Mucosa of descending colon (tissue), 3 donors: ENCODE measurements around the gene DCT. TPM values are rescaled to one million over a fixed set of nuclear protein-coding genes. Genes with fewer than 3 reads are reported as not detected.
A peak's percentile ranks its signal among the peaks of the same experiment; 100 is the strongest.

ENCODE experiments used
- ATAC-seq: fragments of 200-7000 bp; cut with Tn5 transposase; one replicate; pipeline ENCODE4 v1.9.1; 2020; ENCODE audit warnings: mild to moderate bottlenecking, moderate library complexity
- DNase-seq, 3 donors: peaks; one replicate each; pipeline ENCODE4 v3.0.0-alpha.2; 2020
- H3K36me3 ChIP-seq: fragments of 200-600 bp; one replicate; pipeline ENCODE4 v1.8.0; 2021; ENCODE audit warnings: low read depth, mild to moderate bottlenecking
- H3K4me1 ChIP-seq: fragments of 200-600 bp; one replicate; pipeline ENCODE4 v1.8.0; 2021; ENCODE audit warnings: low read depth, mild to moderate bottlenecking
- H3K4me3 ChIP-seq: fragments of 200-600 bp; one replicate; pipeline ENCODE4 v1.8.0; 2021; ENCODE audit warnings: mild to moderate bottlenecking
- H3K9me3 ChIP-seq: fragments of 200-600 bp; one replicate; pipeline ENCODE4 v1.8.0; 2021; ENCODE audit warnings: mild to moderate bottlenecking
- intact Hi-C, 2 donors: fragments of 100-400 bp; cut with DNase I in 1 of 2; cut with micrococcal nuclease in 1 of 2; formaldehyde crosslinking; loops; one replicate each; pipeline versions ENCODE4 v1.11.0 to v1.11.1; 2022; cut with DNase I, micrococcal nuclease
- total RNA-seq, 3 donors: library from RNA; stranded (reverse); fragmentation: NEBNext Ultra II Directional in 2 of 3; extraction: Animal tissue kit (Norgen Biotek cat#: 25700) in 2 of 3; gene quantifications; one replicate each; pipeline versions ENCODE4 v1.2.1 to v1.2.4, GENCODE V29; 2021 to 2023
- TF ChIP-seq, protein P1 (sequence below): fragments of 200-600 bp; IDR thresholded peaks from one replicate; pipeline ENCODE4 v1.8.0; 2022; ENCODE audit warnings: antibody characterized with exemption, mild to moderate bottlenecking
- donor health status: DM: no; HTN: no; CAD: no; lungs with moderate emphysema.
- donor health status: DM: no; HTN: no; CAD: no.
- donor health status: DM: no; HTN: yes; CAD: no.

The DCT gene
- total RNA-seq, 3 donors from 2014 or later, result 0.10 to 0.95 TPM; not detected in 1

- Histone ChIP-seq H3K36me3 (no peaks in the 10 kb centered on the region), H3K4me1 (no peaks in the 10 kb centered on the region), H3K9me3 (no peaks in the 10 kb centered on the region), H3K4me3 (no peak overlapping the region)
- ATAC-seq (no peak), DNase-seq (no peak)
- TF ChIP-seq, protein P1, sequence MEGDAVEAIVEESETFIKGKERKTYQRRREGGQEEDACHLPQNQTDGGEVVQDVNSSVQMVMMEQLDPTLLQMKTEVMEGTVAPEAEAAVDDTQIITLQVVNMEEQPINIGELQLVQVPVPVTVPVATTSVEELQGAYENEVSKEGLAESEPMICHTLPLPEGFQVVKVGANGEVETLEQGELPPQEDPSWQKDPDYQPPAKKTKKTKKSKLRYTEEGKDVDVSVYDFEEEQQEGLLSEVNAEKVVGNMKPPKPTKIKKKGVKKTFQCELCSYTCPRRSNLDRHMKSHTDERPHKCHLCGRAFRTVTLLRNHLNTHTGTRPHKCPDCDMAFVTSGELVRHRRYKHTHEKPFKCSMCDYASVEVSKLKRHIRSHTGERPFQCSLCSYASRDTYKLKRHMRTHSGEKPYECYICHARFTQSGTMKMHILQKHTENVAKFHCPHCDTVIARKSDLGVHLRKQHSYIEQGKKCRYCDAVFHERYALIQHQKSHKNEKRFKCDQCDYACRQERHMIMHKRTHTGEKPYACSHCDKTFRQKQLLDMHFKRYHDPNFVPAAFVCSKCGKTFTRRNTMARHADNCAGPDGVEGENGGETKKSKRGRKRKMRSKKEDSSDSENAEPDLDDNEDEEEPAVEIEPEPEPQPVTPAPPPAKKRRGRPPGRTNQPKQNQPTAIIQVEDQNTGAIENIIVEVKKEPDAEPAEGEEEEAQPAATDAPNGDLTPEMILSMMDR, result no peak
- intact Hi-C loops, result no loop called here
Measured at GRCh38 chr13:94495806-94496205, 16.3 kb upstream of the DCT start.

- Histone ChIP-seq H3K36me3 (no peaks in the 10 kb centered on the region), H3K9me3 (no peaks in the 10 kb centered on the region), H3K4me3 (no peak overlapping the region), H3K4me1 (no peaks in the 10 kb centered on the region)
- ATAC-seq (no peak), DNase-seq (no peak)
- intact Hi-C loops, result no loop called here
- TF ChIP-seq, protein P1, result no peak
Measured at GRCh38 chr13:94494026-94494425, 14.5 kb upstream of the DCT start.

- ATAC-seq, result no peak
- Histone ChIP-seq H3K9me3 (no peaks in the 10 kb centered on the region), H3K4me1 (no peaks in the 10 kb centered on the region), H3K4me3 (no peak overlapping the region), H3K36me3 (no peaks in the 10 kb centered on the region)
- intact Hi-C loops, result no loop called here
- DNase-seq, result no peak
- TF ChIP-seq, protein P1, result no peak
Measured at GRCh38 chr13:94487043-94487442, 7.6 kb upstream of the DCT start.

DNA sequence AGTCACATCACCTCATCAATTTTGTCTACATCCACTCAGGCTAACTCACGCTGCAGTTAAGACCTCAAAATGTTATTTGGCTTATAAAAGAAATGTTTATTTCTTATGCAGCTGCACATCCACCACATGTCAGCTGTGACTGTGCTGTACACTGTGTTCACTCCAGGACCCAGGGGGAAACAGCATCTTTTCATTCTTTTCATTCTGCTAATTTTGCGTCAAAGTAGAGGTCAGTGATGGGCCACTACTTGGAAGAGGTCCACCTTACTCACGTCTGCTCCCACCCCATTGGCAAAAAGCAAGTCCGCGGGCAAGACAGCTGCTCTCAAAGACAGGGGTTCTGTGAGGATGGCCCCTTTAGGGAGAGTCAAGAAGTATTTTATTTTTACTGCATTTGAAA, 4.5 kb upstream of the DCT start:
- Histone ChIP-seq H3K4me1 (no peaks in the 10 kb centered on the region), H3K36me3 (no peaks in the 10 kb centered on the region), H3K9me3 (no peaks in the 10 kb centered on the region), H3K4me3 (no peak overlapping the region)
- ATAC-seq (peak; percentile 12), DNase-seq (no peak)
- intact Hi-C loops, result no loop called here
- TF ChIP-seq, protein P1, result no peak

DNA sequence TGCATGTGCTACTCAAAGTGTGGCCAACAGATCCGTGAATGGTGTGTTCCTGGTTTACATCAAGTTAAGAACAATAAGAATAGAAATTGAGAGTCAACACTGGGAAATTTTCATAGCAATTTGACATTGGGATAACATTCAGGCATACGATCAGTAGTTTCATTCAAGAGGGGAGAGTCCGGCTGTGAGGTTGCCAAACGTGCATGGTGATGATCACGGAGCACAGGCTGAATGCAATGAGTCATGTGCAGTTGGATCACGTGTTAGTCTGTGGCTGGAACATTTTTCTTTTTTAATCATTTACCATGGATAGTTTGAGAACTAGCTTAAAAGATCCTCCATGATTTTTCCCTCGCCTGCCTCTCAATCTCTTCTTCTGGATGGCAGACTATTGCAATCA, 2.5 kb upstream of the DCT start:
- ATAC-seq, result no peak
- Histone ChIP-seq H3K36me3 (no peaks in the 10 kb centered on the region), H3K9me3 (no peaks in the 10 kb centered on the region), H3K4me1 (no peaks in the 10 kb centered on the region), H3K4me3 (no peak overlapping the region)
- TF ChIP-seq, protein P1, result no peak
- intact Hi-C loops, result no loop called here
- DNase-seq, result no peak

- Histone ChIP-seq H3K36me3 (no peaks in the 10 kb centered on the region), H3K4me3 (no peak overlapping the region), H3K4me1 (no peaks in the 10 kb centered on the region), H3K9me3 (no peaks in the 10 kb centered on the region)
- ATAC-seq (no peak), DNase-seq (no peak)
- intact Hi-C loops, result no loop called here
- TF ChIP-seq, protein P1, result no peak
Measured at GRCh38 chr13:94480672-94481145, 1.2 kb upstream of the DCT start.
